Stimulated activated CD4-positive, alpha-beta T cell treated with anti-CD3 and anti-CD28 coated beads, Interleukin-2, amount 100 ng/mL, for 24 hours (primary cell): ENCODE results near the gene ZSCAN18.
"Not testable (repeated sequence)": the region's sequence is repeated elsewhere in the genome, so short reads cannot be mapped to it uniquely, and the experiment has no call there.

Source experiments
- DNase-seq, 2 donors: peaks; one replicate each; pipeline ENCODE4 v3.0.0-alpha.2; 2020

Gene ZSCAN18

GRCh38 chr19:58097781-58098681 is at the start of gene ZSCAN18:
Gene ZSCAN18 (minus strand): TSS chr19:58098231. CDS start chr19:58090267, 7,964 bp downstream.
- peak; percentile 90 to 95 for DNase-seq

GRCh38 chr19:58147475-58147874 is 49.4 kb upstream of the ZSCAN18 start:
- not testable (repeated sequence) for DNase-seq

- no peak for DNase-seq
Measured at GRCh38 chr19:58145849-58146248, 47.8 kb upstream of the ZSCAN18 start.

GRCh38 chr19:58134244-58134643 is 36.2 kb upstream of the ZSCAN18 start:
- no peak for DNase-seq

- no peak for DNase-seq
Measured at GRCh38 chr19:58129284-58129683, 31.3 kb upstream of the ZSCAN18 start.

GRCh38 chr19:58128041-58128685 is 30.1 kb upstream of the ZSCAN18 start:
- no peak for DNase-seq

GRCh38 chr19:58123354-58123753 is 25.3 kb upstream of the ZSCAN18 start:
- no peak for DNase-seq

GRCh38 chr19:58118979-58119733 is 21.1 kb upstream of the ZSCAN18 start:
- no peak for DNase-seq

GRCh38 chr19:58117841-58118575 is 20.0 kb upstream of the ZSCAN18 start:
- no peak for DNase-seq

GRCh38 chr19:58108546-58108817 is 10.5 kb upstream of the ZSCAN18 start:
- no peak for DNase-seq

GRCh38 chr19:58107778-58108545 is 9.9 kb upstream of the ZSCAN18 start:
- DNase-seq: no peak

GRCh38 chr19:58098682-58098998 is 609 bp upstream of the ZSCAN18 start:
- no peak for DNase-seq

GRCh38 chr19:58097349-58097748 is 682 bp downstream of the ZSCAN18 start:
- DNase-seq: no peak

- no peak for DNase-seq
Measured at GRCh38 chr19:58096884-58097283, 1.1 kb downstream of the ZSCAN18 start.

- DNase-seq: no peak
Measured at GRCh38 chr19:58095328-58095727, 2.7 kb downstream of the ZSCAN18 start.

- DNase-seq: no peak
Measured at GRCh38 chr19:58093071-58093470, 5.0 kb downstream of the ZSCAN18 start.

- no peak for DNase-seq
Measured at GRCh38 chr19:58091251-58091995, 6.6 kb downstream of the ZSCAN18 start.

- no peak for DNase-seq
Measured at GRCh38 chr19:58089846-58090245, 8.2 kb downstream of the ZSCAN18 start.

GRCh38 chr19:58088521-58089052 is 9.4 kb downstream of the ZSCAN18 start:
- DNase-seq: no peak

GRCh38 chr19:58086825-58087710 is 11.0 kb downstream of the ZSCAN18 start:
- DNase-seq: no peak
